ENCODE measurements around the gene DNTT.

Gene DNTT

DNA sequence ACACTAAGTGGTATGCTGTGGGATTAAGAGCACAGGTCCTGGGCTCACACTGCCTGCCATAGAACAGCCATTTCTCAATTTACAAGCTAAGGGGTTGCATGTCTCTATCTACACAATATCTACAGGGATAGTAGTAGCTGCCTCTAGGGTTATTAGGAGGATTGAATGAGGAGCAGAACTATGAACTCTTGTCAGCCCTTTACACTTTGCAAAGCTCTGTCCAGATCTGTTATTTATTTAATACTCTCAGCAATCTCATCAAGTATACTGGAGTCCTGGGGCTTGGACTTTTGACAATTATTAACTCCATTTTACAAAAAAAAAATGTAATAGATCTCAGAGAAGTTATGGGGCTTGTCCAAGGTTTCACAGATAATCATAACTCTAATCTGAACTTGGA is 47.8 kb downstream of the DNTT start:
- no peak for DNase-seq

DNA sequence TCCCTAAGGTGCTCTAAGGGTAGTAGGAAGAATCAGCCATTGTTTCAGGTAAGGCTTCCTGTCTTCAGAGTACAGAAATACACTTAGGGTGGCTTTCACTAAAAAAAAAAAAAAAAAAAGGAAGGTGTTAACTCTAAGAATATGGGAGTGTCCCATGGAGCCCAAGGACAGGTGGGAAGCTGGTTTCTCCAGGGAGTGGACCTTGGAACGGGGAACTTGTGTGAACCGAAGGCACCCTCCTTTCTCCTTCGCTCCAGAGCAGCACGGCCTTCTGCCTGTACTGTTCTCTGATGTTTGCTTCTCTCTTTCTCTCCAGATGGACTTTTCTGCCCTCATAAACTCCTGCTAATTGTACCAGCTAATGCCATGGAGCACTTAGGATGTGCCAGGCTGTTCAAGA is 48.3 kb downstream of the DNTT start:
- DNase-seq = no peak

DNA sequence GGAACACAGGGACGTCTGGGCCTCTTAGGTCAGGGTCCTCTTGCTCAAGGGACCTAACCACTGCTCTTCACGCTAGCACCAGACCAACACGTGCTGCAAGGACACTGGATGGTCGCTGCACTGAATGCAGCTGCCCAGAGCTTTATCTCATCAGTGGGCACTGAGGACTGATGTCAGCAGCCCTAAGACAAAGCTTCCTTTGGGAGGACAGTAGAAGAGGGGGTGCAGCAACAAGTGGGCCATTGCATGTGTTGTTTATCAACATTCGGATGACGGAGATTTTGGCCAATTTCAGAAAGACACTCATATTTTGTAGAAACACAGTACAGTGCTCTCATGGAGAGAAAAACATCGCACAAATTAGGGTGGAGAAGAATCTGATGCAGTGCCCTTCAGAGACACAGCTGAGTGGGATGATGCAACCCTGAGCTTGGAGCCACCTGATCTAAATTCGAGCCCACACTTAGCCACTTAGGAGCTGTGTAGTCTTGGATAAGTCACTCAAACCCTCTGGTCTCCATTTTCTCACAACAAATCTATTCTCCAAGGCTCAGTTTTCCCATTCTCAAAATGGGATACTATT is 52.9 kb downstream of the DNTT start:
- no peak for DNase-seq

DNA sequence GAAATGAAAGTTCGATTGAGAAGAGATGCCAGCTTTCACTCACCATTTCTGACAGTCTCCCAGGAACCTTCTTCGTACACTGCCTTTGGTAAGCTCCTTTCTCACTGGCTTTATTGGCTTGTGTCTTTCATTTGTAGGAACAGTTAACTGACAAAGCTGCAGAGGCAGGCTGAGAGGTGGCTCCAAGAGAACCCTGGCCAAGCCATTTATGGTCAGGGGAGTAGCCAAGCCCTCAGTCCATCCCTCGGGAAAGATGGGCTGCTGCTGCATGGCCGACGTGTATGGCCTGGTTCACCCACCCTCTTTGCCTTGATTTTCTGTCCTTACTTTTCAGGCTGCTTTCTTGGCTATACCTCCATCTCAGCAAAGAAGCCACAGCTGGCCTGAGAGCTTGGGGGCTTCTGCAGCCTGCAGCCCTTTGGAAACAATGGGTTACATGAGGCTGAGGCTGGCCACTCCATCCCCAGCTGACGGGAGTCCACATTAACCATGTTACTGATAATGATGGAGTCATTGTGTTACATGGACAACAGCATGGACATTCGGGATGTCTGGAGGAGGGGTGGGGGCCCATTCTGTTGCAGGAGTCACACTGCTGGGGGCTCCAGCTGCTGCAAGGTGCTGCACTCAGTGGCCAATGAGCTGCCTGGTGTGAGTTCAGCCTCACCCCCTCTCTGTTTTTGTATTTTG is 54.8 kb downstream of the DNTT start, which contains the start of gene OPALIN:
Gene OPALIN, minus strand, starts transcription at position 152 of the 690 bp plus-strand sequence. Its CDS starts 106 bp downstream, at position 46.
- no peak for DNase-seq

DNA sequence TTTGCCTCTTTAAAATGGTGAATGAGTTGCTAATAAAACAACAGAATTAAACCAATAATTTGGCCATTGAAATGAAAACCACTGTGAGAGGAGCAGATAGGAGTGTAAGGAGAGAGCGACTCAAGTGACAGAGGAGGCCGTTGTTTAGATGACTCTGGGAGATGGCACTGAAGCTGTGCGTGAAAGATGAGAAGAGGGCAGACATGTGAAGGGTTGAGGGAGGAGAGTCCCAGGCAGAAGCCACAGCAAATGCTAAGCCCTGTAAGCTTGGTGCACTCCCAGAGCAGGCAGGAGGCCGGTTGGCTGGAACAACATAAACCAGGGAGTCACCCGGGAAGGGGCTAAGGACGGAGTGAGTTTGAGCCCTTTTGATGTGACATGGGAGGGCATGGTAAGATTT is 55.4 kb downstream of the DNTT start:
- DNase-seq = no peak

DNA sequence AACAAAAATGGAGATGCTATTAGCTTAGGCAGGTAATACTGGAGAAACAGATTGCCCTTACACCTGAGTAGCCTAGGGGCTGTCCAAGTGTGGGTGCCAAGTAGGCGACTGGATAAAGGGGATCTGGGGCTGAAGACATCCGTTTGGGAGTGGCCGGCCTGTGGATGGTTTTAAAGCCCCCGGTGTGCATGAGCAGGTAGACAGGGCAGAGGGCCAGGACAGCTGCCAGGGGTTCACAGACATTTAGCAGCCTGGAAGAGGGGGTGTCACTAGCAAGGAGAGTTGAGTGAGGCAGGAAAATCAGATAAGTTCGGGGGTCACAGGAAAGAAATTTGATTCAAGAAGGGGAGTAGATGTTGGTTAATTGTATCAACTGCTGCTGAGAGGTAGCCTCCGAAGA is 56.1 kb downstream of the DNTT start:
- DNase-seq = no peak

DNA sequence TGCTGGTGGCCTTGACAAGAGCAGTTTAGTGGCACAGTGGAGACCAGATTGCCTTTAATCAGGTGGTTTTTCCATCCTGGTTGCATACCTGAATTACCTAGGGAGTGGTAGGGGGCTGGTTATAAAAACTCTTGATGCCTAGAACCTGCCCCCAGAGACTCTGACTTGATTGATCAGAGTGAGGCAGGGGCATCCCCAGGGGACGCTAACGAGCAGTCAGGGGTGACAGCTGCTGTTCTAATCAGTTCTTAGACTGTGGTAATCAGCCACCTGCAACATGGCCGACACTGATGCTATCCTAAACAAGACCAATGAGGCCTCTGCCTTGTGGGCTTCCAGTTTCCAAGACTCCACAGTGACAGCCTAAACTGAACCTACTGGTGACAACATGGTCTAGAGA is 56.5 kb downstream of the DNTT start:
- no peak for DNase-seq

DNA sequence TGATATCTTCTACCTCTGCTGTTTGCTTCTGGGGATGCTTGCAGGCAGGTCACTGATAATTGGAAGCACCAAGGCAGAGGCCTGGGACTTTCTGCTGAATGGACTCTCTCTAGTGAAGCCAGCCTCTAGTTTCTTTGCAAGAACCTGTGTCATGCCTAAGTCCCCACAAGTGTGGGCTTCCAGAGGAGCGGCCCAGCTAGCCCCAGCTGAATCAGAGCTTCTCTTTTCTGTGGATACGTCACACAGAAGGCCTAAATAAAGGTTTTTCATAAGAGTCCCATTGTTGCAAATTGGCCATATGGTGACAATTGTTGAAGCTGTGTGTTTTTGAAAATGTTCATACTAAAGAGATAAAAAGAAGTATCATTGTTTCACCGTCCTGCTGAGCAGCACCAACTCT is 61.3 kb downstream of the DNTT start:
- DNase-seq = no peak

DNA sequence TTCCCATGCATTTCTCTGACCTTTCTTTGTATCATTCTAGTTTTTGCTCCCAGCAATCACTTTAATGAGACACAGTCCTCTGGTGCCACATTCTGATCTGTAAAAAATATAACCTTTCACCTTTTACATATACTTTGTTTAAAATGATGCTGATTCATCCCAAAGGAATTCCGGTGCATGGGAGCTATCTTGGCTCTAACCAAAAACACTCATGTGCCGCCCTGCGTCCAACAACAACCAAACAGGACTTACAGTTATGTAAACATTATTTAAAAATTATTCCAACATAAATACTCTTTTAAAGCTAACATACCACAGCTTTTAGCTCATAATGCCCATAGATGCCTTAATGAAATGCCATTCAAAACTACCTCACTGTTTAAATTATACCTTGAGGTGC is 62.3 kb downstream of the DNTT start:
- no peak for DNase-seq

DNA sequence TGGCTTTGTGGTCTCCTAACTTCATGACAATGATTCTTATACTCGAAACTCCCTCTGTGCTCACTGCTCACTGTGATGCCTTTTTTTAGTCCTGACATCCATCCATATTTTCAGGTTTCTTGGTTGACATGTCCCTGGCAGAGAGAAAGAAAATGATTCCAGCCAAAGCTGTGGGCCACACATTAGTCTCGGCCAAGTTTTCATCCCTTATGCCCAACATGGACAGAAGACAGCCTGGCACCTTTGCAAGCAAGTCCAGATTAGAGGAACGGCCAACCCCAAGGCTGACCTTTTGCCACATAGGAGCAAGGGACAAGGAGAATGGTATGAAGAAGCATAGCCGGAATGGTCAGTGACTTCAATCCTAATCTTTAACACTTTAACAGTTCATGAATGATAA is 63.2 kb downstream of the DNTT start:
- no peak for DNase-seq

DNA sequence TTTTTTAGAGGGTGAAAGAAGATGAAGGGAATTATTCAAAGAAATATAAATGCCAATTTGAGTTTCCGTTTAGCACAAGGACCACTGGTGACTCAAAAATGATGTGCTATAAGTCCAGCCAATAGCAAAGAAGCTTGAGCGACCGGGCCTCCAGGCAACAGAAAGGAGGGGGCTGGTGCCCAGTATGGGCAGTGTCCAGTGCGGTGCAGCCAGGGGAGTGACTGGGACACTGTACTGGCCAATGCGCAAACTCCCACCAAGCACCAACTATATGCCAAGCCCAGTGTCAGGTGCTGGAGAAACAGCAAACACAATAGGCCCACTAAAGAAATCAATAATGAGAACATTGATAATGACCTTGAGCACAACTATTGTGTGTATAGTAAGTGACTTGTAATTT is 64.7 kb downstream of the DNTT start:
- no peak for DNase-seq

DNA sequence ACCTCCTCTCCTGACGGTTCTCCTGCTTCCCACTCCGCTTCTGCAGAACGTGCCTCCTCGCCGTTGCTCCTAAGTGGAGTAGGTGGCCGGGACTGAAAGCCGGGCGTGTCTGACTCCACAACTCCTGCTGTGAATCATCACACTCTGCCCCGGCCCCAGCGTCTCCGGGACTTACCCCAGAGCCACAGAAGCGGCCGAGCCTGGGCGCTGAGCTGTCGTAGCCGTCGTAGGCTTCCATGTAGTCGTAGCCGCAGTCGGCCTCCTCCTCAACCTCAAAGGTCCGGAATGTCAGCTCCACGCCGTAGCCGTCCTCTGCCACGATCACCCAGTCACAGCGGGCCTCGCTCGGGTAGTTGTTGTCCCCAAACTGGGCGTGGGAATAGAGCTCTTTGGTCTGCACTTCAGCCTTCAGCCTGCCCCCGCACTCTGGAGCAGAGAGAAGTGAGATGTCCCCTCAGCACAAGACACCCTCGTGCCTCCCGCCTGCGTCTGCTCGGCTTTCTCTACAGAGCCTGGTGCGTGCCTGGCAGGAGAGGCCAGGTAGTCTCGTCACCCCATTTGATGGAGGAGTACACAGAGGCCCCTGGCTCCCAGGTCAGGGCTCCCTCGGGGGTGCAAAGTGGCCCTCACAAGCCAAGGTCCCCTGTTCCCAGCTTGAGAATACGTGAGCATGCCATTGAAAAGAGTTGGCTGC is 65.8 kb downstream of the DNTT start:
- DNase-seq = no peak

DNA sequence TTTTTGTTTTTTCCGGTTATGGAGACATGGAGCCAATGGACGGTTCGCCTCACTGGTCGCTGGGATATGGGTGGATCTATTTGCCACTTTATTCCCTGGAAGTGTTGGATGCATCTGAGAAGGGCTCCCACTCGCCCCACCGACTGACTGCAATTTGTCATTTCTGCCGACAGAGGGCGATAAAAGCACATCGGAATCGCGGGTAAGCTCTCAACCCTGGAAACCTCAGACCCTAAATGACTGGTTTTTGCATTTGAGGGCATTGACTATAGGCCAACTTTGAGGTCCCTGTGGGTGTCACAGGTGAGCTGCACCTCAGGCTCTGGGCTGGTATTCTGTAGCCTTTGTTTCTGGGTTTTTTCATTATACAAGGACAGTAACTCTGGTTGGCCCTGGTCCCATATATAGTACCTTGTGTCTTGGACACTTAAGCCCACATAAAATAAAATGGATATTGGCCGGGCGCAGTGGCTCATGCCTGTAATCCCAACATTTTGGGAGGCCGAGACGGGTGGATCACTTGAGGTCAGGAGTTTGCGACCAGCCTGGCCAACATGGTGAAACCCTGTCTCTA is 66.4 kb downstream of the DNTT start:
- DNase-seq = peak; percentile 53

DNA sequence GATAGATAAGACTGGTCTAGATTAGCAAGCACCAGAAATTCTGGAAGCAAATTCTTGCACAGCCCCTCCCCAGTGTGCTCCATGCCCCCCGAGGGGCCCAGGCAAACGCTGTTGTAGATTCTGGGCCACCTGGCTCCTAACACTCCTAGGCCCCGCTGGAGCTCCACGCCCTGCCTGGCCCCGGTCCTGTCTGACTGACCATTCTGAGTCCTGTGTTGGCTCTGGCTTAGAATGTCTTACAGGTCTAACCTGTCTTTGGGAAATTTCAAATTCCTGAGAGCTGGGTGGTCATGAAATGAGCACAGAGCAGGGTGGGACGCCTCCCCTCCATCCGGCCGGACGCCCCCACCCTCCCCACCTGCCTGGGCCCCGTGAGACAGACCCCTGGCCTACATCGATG is 67.1 kb downstream of the DNTT start:
- no peak for DNase-seq

DNA sequence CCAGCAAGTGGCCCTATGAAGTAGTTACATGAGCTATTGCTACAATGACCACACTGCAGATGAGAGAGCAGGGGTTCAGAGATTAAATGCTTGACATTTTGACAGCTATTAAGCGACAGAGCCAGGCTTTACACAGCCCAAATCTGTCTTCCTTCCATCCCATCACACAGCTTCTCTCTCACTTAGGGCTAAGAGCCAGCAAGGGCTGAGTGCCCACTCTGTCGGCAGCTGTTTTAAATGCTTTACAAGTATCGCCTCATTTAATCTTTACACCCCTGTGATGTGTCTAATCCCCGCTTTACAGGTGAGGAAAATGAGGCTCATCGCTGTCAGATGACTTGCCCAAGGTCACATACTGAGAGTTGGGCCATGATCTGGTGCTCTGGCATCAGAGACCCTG is 69.8 kb downstream of the DNTT start:
- DNase-seq = no peak

DNA sequence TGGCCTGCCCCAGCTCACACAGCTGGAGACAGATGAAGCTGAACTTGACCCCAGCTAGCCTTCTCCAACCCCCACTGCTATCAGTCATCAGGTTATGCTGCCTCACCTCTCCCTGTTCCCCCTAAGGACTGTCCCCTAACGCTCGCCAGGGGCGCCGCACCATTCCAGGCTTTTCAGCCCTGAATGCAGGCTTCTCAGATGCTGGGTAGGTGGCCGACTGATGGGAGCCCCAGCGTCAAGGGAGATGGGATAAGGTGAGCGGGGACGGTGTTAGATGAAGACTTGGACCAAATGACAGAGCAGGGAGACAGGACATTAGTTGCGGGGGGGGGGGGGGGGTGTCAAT is 70.4 kb downstream of the DNTT start:
- no peak for DNase-seq

DNA sequence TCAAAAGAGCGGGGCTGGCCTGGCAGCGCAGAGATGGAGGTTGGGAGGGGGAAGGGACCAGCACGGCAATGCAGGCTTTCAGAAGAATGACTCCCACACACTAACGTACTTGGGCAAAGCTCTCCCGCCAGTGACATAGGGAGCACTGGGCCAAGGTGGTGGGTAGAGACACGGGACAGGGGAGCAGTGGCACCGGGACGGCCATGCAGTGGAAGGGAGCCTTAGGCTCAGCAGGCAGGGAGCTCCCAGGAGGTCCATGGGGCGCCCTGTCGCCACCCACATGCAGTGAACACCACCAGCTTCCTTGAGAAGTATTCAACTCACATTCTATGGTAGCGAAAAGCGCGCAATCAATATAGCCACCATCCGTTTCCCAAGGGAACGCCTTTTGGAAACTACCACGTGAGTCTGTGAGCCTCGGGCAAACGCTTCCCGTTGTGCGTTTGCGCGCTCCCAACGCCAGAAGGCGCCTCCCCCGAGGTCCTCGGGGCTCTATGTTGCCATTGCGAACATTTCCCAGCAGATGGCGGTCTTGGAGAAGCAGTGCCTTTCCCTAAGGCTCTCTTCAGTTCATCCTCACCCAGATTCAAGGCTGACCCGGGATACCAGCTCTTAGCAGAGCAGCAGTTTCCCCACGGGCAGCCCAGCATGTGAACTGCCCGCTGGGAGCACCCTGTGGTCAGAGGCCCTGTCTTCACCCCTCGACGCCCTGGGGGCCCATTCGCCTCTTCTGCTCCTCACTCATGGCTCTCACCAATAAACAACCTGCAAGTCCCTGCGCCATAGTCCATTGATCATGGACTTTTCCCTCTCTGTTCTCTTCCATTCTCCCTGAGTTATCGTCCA is 71.0 kb downstream of the DNTT start:
- peak; percentile 73 for DNase-seq

DNA sequence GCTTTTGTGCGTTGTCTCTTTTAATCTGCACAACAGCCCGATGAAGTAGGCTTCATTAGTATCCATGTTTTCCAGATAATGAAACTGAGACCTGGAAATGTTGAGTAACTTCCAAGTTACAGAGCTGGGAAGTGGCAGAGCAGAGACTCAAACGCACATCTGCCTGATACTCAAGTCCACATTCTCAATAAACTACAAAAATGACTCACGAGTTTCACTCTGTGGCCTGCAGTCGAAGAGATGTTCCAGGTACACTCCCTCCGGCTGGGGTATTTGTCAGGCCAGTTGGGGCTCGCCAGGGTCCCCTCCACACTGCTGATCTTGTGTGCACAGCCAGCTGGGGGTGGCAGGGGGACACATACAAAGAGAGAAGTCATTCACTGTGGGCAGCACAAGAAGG is 72.2 kb downstream of the DNTT start:
- no peak for DNase-seq

DNA sequence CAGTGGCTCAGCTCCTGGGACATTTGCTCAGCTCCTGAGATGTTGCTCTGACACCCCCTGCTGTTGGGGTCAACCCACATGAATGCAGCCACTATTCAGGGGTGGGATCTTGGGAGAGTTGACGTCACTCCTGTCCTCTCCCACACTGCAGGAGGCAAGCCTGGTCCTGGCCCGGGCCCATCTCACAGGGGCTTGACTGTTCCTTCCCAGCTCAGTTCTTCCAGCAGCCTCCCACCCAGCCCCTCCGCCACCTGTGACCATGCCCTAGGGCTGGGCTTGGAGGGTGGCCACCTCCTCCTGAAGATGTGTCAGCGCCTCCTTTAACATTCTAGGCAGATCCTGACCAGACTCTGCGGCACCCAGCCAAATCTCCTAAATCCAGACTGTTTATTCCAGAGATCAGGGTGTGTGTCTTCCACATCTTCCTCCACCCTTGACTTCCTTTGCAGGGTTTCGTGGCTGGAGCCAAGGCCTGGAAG is 73.6 kb downstream of the DNTT start:
- no peak for DNase-seq

DNA sequence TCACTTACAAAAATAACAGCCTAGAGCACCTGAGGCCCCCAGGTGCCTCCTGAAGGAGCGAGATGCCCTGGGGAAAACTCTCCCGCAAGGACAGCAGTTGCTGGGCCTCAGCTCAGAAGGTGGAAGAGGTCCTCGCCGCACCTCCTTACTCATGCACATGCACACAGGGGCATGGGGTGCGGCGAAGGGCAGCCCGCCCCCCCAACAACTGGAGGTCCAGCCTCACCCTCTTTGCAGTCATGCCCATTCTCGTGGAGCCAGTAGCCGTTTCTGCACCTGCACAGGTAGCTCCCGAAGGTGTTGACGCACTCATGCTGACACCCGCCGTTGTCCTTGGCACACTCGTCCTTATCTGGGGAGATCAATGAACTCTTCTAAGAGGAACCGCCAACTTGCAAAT is 74.5 kb downstream of the DNTT start:
- DNase-seq = no peak

DNA sequence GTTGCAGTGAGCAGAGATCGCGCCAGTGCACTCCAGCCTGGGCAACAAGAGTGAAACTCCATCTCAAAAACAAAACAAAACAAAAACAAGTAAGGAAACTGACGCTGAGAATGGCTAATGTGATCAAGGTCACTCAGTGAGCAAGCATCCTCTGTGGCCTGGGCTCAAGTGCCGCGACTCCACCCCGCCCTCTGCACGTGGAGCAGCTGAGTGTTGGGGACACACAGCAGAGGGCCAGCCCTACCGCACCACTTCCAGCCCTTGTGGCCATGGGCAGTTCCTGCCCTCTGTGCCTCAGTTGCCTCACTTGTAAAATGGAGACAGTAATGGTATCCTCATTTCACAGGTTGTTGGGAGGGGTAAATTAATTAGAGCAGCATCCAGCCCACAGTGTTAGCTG is 75.5 kb downstream of the DNTT start:
- DNase-seq = no peak

DNA sequence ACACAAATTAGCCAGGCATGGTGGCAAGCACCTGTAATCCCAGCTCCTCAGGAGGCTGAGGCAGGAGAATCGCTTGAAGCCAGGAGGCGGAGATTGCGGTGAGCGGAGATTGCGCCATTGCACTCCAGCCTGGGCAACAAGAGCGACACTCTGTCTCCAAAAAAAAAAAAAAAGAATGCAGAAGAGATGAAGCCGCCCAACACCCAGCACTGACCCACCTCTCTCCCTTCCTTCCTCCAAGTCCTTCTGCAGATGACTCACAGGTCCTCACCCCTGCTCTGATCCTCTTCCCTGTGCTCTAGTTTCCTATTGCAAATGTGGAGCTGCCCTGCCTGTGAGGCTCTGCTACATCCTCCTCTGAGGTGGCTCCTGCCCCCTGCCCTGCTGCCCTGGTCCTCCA is 76.6 kb downstream of the DNTT start:
- DNase-seq = no peak

DNA sequence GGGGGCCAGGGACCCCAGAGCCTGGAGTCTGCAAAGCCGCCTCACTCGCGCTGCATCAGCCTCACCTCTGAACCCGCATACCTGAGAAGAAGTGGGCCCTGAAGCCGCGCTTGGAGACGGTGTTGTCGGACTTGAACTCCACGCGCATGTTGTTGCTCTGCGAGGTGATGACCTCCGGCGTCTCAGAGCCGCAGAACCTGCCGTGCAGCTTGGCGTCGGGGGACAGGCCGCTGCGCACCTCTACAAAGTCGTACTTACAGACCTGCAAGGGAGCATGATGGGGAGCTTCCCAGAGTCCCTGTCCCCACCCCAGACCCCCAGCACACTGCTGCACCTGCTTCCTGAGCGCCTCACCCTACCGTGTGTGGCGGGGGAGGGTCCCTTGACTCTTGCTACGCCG is 80.3 kb downstream of the DNTT start:
- no peak for DNase-seq

All from activated T-cell treated with anti-CD3 and anti-CD28 coated beads, Interleukin-2, amount 50 U/mL, for 1 hour (primary cell).